Sigmoid colon (tissue), 4 donors: ENCODE data around the gene TSPAN4.

Experiments
- CTCF ChIP-seq, 4 experiments: fragments of 450-650 bp in 3 of 4; fragments of 200-600 bp in 1 of 4; IDR thresholded peaks; one replicate each; pipeline ENCODE4 v1.5.1; 2016 to 2019; ENCODE audit warnings: antibody characterized with exemption in 4 of 4, mild to moderate bottlenecking in 3 of 4, moderate library complexity in 2 of 4
- POLR2AphosphoS5 ChIP-seq, 4 donors: sonication (generic); formaldehyde crosslinking; IDR thresholded peaks; one replicate each; pipeline ENCODE4 v1.6.1; 2017; ENCODE audit warnings: antibody characterized with exemption in 4 of 4

- TF ChIP-seq CTCF (IDR thresholded peaks at IDR 0.05) = no peak
- TF ChIP-seq POLR2AphosphoS5 (IDR thresholded peaks at IDR 0.05) = no peak
Measured at GRCh38 chr11:898143-898511, 55.5 kb downstream of the TSPAN4 start.
